ENCODE data around the gene BBS2. TPM values are rescaled to one million over a fixed set of nuclear protein-coding genes. Genes with fewer than 3 reads are reported as not detected.

BBS2 gene
- total and polyA plus RNA-seq, 2 of the 13 experiments (the other 11 are each of a cell fraction or from before 2014, with no cell fraction given): 59.7 to 68.3 TPM

- FAIRE-seq: no peak
- H3K79me2 ChIP-seq (ENCODE audit: insufficient read depth, low read length): no peaks in the 10 kb centered on the region
- H3K27ac ChIP-seq (ENCODE audit: extremely low read length, insufficient read depth, low read length): no peak overlapping the region
- 0 out of 5 replicates have a peak, but pooled peaks cover 0 to 2% of the 10 kb centered on the region in 2 experiments for H3K27me3 ChIP-seq (ENCODE audit: control insufficient read depth in 1 of 2, insufficient read depth in 2 of 2, low read length in 2 of 2)
- no TSS peak for BruUV-seq (replicated peaks)
- WGBS (ENCODE audit: low lambda C conversion rate): 0% methylated on average over 2 of the region's 2 CpGs
- no peak for DNase-seq (ENCODE audit: low spot score)
- H2AFZ ChIP-seq (ENCODE audit: low read length): no peak overlapping the region
- H3K4me2 ChIP-seq (ENCODE audit: low read depth, low read length): peak overlapping the region; percentile 13; the same call in 1 of the 2 replicates
- 0 out of 2 replicates have a peak, but pooled peaks cover 4% of the 10 kb centered on the region for H3K9me3 ChIP-seq (ENCODE audit: low read length)
- no peaks in the 10 kb centered on the region for H3K36me3 ChIP-seq (replicated peaks in 1 of 2; ENCODE audit: control insufficient read depth in 1 of 2, insufficient read depth in 2 of 2, low read length in 2 of 2)
- H4K20me1 ChIP-seq (ENCODE audit: insufficient read depth, low read length): no peaks in the 10 kb centered on the region
- H3K4me1 ChIP-seq (ENCODE audit: insufficient read depth, low read length): peaks cover 48% of the 10 kb centered on the region
- in situ Hi-C loops (cut with HindIII; ENCODE audit: extremely low pct_ligation_motif_present, low pct_unique_long_range_greater_than_20kb): no loop called here
- H3K4me3 ChIP-seq (replicated peaks in 1 of 3; ENCODE audit: insufficient read depth in 1 of 3, low read depth in 2 of 3, low read length in 3 of 3): no peak overlapping the region
- CTCF ChIA-PET (ENCODE audit: low intra/inter-chr PET ratio, low total read pairs): no interaction called here
- intact Hi-C loops (cut with micrococcal nuclease; ENCODE audit: unreplicated experiment): no loop called here
- POLR2A ChIA-PET: no interaction called here
- peak; percentile 37; the same call in 2 of the 3 replicates for ATAC-seq
- H3K9ac ChIP-seq (ENCODE audit: insufficient read depth, low read depth, low read length): no peak overlapping the region
- no peak for TF ChIP-seq ZBTB46 (CRISPR knock-in tag; IDR thresholded peaks at IDR 0.05; ENCODE audit: borderline replicate concordance)
- no peak for TF ChIP-seq AGO1 (IDR thresholded peaks at IDR 0.05; ENCODE audit: low read depth, low read length, poor library complexity, severe bottlenecking)
- TF ChIP-seq RERE (CRISPR knock-in tag; IDR thresholded peaks at IDR 0.05; ENCODE audit: low read depth): no peak
- TF ChIP-seq SATB2 (CRISPR knock-in tag; IDR thresholded peaks at IDR 0.05): no peak
- 0 out of 2 replicates have a peak, but pooled peaks have one; percentile 8 for TF ChIP-seq HOMEZ (CRISPR knock-in tag; IDR thresholded peaks at IDR 0.05; ENCODE audit: low read depth)
- no peak for TF ChIP-seq HINFP (CRISPR knock-in tag; IDR thresholded peaks at IDR 0.05; ENCODE audit: low read depth)
- TF ChIP-seq TOPORS (CRISPR knock-in tag; IDR thresholded peaks at IDR 0.05): no peak
- no peak for TF ChIP-seq KLF12 (CRISPR knock-in tag; IDR thresholded peaks at IDR 0.05; ENCODE audit: borderline replicate concordance)
- no peak for TF ChIP-seq ZNF549 (CRISPR knock-in tag; IDR thresholded peaks at IDR 0.05)
- TF ChIP-seq SIN3A (IDR thresholded peaks at IDR 0.05; ENCODE audit: borderline replicate concordance, low read depth, low read length): no peak
- 0 out of 2 replicates have a peak, but pooled peaks have one; percentile 24 for TF ChIP-seq SAP130 (CRISPR knock-in tag; IDR thresholded peaks at IDR 0.05; ENCODE audit: low read depth)
- TF ChIP-seq ZNF598 (CRISPR knock-in tag; IDR thresholded peaks at IDR 0.05; ENCODE audit: borderline replicate concordance): no peak
- TF ChIP-seq ZNF883 (CRISPR knock-in tag; IDR thresholded peaks at IDR 0.05; ENCODE audit: not compliant biosample characterization): no peak
Measured at GRCh38 chr16:56542039-56542438, 22.2 kb upstream of the BBS2 start.

Measured in HepG2 (cell line).